ENCODE data around the gene ACTA2. TPM values are rescaled to one million over a fixed set of nuclear protein-coding genes. Genes with fewer than 3 reads are reported as not detected.

Gene ACTA2
- total RNA-seq, 1 donor from 2014 or later: 14.3 TPM

GRCh38 chr10:88892222-88892967, 60.2 kb downstream of the ACTA2 start:
- no peak for DNase-seq

DNA sequence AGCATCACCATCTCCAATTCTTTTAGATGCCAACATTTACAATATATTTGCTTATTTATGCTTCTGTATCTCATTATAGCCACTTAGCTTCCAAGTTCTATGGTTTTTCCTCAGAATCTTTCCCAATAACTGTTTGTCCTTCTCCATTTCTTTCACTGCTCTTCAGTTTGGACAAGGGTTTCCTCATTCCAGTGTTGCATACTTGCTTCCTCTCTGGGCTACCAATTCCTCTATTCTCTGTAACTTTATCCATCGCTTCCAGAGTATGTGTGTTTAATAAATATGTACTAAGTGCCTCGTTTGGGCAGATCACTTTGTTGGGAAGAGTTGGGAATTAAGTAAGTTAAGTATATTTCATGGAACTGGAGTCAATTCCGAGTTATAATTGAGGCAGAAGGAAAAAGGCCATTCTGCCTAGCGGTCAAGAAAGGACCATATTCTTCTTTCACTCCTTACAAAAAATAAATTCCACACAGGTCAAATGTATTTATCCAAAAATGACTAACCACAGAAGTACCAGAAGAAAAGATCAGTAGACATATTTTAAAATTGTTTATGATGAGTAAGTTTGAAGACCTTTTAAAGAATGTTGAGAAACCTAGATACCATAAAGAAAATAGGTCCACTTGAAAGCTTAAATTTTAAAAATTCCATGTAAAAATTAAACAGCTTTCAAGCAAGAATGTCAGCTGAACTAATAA, 61.7 kb downstream of the ACTA2 start:
- DNase-seq: no peak

DNA sequence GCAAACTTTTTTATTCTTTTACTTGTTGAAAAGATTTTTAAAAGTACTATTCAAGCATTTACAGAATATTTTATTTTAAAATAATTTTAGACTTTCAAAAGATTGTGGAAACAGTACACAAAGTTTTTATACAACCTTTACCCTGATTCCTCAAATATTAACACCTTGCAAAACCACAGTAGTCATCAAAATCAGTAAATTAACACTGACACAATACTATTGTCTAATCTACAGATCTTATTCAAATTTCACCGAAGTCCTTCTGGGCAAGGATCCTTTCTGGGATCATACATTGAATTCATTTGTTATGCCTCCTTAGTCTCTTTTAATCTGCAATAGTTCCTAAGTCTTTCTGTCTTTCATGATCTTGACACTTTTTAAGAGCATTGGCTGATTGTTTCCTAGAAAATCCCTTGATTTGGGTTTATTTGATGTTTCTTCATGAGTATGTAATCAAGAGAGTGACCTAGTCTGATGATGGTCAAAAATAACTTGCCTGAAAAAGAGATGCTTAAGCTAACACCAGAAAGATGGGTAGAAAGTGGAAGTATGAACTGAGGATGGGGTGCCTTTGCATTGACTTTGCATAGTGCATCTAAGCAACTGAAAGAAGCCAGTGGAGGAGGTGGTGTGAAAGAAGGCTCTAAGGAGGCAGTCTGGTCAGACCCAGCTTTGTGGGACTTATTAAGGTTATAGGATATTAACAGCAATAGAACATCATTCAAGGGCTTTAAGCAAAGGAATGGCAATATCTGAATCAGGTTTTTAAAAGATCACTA, 62.8 kb downstream of the ACTA2 start:
- DNase-seq: no peak

- DNase-seq: no peak
Observed at GRCh38 chr10:88888810-88889445, 63.6 kb downstream of the ACTA2 start.

DNA sequence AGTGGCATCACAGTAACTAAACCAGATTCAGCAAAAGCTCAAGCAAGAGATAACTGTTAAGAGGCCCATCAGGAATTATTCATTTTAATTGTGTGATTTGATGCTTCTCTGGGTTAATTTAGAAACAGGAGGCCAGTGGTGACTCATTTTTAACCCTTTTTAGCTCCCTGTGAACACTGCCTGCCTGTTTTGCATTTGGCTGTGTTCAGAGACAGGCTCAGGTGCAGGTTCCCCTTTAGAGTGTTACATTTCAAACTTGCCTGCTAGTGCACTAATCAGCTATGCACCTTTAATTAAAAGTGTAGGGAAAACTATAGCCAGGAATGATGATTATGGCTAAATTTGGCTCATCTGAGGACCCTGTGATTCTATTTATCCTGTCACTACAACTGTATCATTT, 66.0 kb downstream of the ACTA2 start:
- DNase-seq: no peak

Small RNA genes within 50 kb of the gene (small RNA-seq; reads per million reads assigned to genes)
- gene RF02116: not detected

Other genes with a start within 250 kb of the ACTA2 start
- gene LIPK, start 246.5 kb downstream of the ACTA2 start, total RNA-seq: not detected
- gene LIPN, start 192.8 kb downstream of the ACTA2 start, total RNA-seq: not detected
- not detected for gene LIPM, start 150.0 kb downstream of the ACTA2 start, total RNA-seq
- 0.16 TPM for gene ANKRD22, start 100.9 kb downstream of the ACTA2 start, total RNA-seq
- 7.8 TPM for gene STAMBPL1, start 72.5 kb downstream of the ACTA2 start, total RNA-seq
- gene FAS, start 38.0 kb upstream of the ACTA2 start, total RNA-seq: 2.2 TPM